GM21528 (cell line): ENCODE data around the gene CFAP61.
"Not testable (repeated sequence)": the region's sequence is repeated elsewhere in the genome, so short reads cannot be mapped to it uniquely, and the experiment has no call there.

ENCODE experiments used
- ATAC-seq: cut with Tn5 transposase; IDR thresholded peaks from one replicate; pipeline ENCODE4 v1.9.1; 2021; ENCODE audit warnings: mild to moderate bottlenecking, moderate library complexity; ENCODE audit not compliant: unreplicated experiment, low FRiP score

Gene CFAP61, protein sequence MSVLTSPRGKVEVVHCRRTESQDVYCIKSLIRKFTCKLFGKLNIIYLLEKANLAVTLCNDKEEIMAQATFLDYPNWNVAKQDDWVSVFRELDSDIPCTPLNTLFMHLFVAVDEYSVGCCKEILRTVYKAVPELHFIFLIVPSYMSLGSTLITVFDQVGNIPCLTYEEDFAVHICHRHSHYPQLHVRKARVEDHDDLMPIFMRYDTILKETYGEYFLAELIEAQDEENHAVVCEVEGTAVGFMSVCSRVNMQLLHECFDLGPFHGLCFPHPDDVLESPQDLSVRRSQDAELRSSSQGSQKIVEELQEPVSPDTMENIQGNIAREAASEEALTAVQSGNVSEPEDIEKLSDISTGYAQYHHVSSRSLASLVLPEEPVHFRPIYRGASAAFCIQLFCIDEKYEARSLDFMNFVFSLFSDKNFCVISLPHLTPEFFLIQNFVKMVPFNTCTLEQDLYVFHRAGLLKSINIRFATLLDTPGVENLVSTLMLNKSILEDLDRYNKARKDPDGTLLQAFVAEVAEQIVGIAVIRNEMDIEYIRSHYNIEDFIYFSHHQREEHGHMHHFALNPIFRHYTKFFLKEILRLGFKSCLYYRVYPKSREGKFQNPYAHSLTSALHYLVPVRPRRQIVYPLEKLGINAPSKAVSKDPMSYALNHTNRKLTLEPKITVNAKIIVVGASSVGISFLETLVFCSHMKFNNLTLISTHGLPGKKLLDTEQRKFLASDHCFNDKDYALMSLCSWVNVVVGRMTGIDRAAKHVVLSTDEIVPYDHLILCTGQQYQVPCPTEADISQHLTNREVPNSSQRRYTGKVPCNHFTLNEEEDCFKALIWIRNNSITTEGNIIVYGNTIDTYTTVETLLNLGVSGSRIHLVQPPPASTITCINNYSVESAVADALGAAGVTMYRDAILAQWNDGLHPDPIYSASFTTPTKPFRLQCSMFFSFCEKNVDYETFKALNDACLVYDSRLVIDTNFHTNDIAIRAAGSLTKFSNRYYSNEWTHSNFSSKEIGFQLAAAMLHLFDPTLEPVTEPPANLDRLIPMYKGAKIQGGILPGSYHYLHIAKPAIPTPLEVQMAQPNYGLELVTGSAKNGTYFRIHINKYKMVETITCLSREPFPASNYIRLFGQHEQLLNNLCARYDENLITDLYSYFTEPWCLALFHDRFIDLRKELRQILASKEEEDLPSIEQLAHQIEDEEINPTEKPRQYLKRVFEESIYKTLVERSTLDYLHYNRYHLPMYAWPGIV

DNA sequence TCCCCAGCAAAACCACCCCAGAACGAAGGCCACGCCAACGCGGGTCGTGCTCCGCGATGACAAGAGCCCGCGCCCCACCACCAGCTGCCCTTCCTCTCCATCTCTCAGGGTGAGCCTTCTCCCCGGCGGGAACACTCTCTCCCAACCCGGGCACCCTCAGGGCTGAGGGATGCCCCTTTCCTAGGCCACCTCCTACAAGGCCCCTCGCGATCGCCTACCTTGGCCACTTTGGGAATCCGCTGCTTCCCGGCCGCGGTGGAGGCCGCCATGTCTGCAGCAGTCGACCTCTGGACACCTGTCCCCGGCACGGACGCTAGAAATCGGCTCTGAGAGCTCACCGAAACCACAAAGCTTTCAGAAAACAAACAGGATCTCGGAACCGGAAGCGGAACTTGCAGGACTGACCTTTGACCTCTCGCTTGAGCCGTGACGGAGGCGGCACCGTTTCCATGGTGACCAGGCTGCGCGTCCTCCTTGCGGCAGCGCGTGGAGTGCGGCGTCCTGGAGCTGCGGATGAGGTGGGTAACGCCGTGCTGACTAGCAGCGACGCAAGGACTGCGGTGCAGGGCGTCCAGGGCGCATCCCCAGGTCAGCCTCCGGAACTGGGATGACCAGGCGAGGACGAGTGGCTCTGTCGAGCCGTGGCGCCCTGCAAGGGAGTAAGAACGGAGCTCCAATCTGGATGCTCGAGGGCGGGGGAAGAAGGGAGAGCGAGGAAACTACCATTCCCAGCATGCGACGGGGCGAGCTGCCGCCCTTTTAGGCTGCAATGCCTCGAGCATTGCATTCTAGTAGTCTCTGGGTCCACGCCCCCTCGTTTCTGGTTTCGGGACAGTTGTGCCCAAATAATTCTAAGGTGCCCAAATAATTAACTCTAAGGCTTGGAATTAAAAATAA lies at the start of gene CFAP61, which contains the start of gene CRNKL1:
Gene CFAP61, plus strand, starts transcription at position 459 of the 897 bp plus-strand sequence. CDS start 4,122 bp downstream, outside the sequence.
Gene CRNKL1, minus strand, starts transcription at position 393 of the 897 bp plus-strand sequence. Its CDS starts 124 bp downstream, at position 269.
- peak; percentile 97 for ATAC-seq

DNA sequence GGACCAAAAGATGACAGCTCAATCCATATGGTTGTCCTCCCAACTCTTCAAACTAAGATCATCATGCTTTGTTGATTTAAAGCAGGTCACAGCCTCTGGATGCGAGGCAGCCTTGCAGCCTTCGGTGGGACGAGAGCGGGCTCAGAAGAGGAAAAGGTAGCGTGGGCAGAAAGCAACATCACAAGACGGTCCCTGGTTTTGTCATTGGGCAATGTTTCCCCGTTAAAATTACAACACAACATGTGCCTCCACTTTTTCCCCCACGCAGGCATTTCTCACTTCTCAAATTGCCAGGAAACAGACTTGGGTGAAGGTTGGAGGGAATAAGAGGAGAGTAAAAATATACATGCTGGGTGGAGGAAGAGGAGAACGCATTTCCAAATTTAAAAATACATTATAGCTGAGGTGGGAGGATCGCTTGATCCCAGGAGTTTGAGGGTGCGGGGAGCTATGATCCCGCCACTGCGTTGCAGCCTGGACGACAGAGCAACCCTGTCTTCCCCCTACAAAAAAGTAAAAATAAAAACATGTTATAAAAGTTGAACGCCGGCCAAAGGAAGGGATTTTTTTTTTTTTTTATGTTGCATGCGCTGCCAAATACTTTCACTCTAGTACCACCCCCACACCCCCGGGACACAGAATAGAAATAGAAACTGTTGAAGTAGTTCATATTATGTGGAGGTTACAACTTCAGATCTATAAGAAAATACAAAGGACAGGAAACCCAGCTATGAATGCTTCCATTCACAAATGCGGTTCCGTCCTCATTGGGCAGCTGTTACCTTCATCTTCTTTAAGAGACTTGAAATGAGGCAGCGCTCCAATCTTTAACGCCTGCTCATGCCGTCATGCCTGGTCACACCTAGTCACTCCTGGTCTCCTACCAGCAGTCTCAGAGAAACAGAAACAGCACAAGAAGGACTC lies 49.0 kb upstream of the CFAP61 start:
- no peak for ATAC-seq

GRCh38 chr20:20003955-20004322 lies 48.4 kb upstream of the CFAP61 start:
- ATAC-seq = not testable (repeated sequence)

GRCh38 chr20:20005342-20005741 lies 47.0 kb upstream of the CFAP61 start:
- ATAC-seq = no peak

GRCh38 chr20:20009784-20010253 lies 42.5 kb upstream of the CFAP61 start:
- ATAC-seq = no peak

DNA sequence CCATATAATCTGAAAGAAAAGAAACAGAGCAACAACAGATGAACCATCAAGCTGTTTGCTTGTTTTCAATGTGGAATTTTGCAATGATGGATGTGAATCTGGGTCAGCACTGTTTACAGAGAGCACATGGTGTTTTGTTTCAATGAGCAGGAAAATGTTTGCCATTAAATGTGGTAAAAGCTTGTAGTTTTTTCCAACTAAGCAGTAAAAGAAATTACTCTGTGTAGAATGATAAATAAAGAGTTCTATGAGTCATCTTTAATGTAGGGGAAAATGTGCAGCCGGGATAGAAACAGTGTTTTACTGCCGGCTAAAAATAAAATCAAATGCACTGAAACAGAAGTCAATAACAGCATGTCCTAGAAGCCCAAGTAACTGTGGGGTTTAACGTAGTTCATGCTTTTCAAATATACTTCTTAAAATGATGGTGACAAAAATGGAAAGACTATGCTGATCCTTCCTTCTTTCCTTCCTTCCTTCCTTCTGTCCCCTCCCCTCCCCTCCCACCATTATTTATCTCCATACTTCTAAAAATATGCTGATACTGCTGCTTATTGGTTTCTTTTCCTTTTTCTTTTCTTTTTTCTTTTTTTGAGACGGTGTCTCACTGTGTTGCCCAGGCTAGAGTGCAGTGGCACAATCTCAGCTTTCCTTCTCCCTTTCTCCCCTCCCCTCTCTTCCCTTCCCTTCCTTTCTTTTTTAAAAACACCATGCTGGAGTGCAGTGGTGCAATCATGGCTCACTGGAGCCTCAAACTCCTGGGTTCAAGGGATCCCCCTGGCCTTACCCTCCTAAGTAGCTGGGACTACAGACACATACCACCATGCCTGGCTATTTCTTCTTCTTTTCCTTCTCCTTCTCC lies 41.5 kb upstream of the CFAP61 start:
- ATAC-seq = no peak

GRCh38 chr20:20012541-20012940 lies 39.8 kb upstream of the CFAP61 start:
- ATAC-seq = no peak

- ATAC-seq = no peak
These were observed 37.7 kb upstream of the CFAP61 start for GRCh38 chr20:20014659-20015058.

DNA sequence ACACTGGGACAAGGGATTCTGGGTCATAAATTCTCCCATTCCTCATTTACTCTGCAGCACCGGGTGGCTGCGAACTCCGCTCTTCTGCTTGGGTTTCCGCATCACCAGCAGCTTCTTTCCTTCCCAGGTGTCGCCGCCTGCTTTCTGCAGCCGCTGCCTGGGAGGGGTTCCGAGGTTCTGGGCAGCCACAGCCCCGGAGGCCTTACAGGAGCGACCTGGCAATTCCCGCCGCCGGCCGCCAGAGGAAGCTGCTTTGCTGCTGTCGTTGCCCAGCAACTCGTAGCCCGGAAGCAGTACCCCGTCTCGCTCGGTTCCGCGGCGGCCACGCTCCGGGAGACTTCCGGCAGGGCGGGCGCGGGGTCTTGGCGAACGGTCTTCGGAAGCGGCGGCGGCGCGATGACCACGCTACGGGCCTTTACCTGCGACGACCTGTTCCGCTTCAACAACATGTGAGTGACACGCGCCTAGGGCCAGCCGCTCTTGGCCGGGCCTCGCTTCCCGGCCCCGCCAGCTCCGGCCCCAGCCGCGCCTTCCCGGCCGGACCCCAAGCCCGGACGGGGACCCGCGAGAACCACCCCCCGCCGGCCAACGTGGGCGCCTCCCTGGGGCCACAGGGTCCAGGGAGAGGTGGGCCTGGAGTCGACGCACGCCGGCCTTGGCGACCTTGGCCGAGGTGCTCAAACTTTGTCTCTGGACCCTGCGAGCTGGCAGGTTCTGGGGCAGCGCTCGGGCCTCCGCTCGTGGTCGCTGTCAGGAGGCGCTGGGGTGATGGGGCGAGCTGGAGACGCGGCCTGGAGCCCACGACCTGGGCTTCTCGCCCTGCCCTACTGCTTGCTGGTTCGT lies 35.1 kb upstream of the CFAP61 start, which contains the start of gene NAA20:
Gene NAA20, plus strand, starts transcription at position 362 of the 843 bp plus-strand sequence. Its CDS starts 35 bp downstream, at position 397.
- peak; percentile 96 for ATAC-seq

GRCh38 chr20:20017844-20018185 lies 34.5 kb upstream of the CFAP61 start:
- ATAC-seq = peak; percentile 24

DNA sequence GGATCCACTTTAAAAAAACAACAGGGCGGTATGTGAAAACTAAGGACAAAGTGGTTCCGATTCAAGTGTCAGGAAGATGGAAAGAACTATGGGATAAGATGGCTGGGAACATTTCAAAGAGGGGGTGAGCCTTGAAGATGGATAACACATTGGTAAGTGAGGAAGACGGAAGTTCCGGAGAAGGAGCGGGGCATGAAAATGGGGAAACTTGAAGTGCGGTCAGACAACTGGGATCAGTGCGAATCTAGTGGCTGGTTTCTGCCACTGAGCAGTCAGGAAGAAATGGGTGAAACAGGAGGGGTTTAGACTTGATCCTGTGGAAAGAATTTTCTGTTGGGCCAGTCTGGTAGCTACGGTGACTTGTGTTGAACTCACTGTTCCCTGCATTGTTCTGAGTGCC lies 34.0 kb upstream of the CFAP61 start:
- ATAC-seq = no peak

DNA sequence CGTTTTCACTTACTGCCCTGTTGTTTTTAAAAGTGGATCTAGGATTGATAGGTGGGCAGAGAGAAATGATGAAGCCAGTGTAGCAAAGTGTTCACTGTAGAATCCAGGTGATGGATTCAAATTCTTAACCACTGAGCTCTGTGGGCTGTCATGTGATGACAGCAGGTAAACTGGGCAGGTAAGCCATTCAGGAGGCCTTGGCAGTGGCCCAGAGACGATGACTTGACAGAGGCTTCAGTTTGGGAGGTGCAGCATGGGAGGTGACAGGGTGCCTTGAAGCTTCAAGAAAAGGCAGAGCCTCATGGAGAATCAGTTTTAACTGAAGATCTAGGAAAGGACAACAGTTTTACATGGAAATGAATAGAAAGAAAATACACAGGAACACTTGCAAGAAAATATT lies 33.2 kb upstream of the CFAP61 start:
- no peak for ATAC-seq

DNA sequence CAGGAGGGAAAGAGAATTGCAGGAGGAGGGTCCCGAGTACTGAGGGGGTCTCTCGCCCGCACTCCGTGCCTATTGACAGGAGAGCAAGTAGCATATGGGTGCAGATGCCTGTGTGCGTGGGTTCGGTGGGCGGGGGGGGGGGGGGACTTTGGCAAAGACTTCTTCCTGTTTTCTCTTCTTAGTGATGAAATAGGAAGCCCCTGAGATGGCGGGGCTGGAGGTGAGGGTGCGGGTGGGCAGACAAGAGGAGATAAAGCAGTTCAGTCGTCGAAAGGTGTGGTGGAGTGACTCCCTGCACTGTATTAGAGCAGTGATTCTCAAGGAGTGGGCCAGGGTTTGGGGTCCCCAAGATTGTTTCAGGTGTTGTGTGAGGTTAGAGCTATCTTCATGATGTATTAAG lies 31.4 kb upstream of the CFAP61 start:
- ATAC-seq = no peak

DNA sequence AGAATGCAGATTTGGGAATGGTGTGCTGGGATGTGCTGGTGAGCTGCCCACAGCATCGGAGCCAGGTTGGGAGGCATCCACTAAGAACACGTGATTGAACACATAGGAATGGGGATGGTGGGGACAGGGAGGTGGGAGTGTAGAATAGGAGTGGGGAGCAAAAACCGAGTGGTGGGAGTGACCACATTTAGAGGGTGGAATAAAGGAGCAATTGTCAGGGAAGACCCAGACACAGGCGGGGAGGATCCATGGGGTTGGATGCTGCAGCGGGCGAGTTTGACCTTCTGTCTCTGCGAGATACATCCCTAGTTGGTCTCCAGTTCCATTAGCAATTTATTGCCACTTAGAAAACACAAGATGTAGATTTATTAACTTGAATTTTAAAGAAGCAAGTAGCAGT lies 30.5 kb upstream of the CFAP61 start:
- no peak for ATAC-seq

GRCh38 chr20:20022498-20022897 lies 29.8 kb upstream of the CFAP61 start:
- peak; percentile 69 for ATAC-seq

DNA sequence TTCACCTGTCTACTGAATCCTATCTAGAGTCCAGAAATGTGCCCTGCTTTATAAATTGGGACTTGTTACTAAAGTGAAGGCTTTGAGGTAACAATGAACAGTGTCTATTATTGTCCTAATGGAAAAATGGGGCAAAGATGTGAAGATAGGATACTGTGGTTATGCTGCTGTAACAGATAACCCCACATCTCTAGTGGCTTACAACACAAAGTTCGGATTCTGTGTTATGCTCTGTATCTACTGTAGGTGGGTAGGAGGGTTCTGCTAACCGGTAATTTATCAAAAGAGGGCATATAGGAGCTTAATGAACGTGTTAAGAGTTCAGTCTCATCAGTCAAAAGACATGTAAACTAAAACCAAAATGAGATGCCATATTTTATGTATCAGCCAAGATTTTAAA lies 28.9 kb upstream of the CFAP61 start:
- ATAC-seq = no peak

DNA sequence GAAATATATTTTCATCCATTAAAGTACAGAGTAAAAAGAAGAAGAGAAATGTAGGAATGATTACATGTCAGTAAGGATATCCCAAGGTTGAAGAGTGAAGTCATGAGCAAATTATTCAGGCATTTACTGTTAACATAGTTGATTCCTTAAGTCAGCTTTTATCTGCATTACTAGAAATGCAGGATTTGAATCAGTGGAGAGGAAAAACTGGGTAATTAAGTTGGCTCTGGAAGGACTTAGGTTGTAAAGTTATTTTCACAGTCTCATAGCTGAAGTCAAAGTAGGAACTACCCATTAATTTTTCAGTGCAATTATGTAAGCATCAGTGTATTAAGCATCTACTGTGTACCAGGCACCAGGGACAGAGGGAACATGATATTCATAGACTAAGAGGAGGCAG lies 27.4 kb upstream of the CFAP61 start:
- no peak for ATAC-seq
